Small intestine (tissue), 7 donors: ENCODE measurements around the gene GPATCH8. TPM values are rescaled to one million over a fixed set of nuclear protein-coding genes. Genes with fewer than 3 reads are reported as not detected.
A peak's percentile ranks its signal among the peaks of the same experiment; 100 is the strongest.

Source experiments
- DNase-seq, 2 donors: peaks; one replicate each; pipeline versions ENCODE4 v3.0.0 to v3.0.0-alpha.2; 2013
- FAIRE-seq: peaks from 2 replicates; lab custom pipeline; 2012; peaks lifted over from hg19 to GRCh38; lab: Jason Lieb, UNC
- H3K27ac ChIP-seq, 3 donors: one replicate each; pipeline ENCODE4 v1.5.1; 2013; ENCODE audit warnings: low read length in 2 of 3, mild to moderate bottlenecking in 2 of 3, control low read depth in 1 of 3, inconsistent platforms in 1 of 3, low read depth in 1 of 3, moderate library complexity in 1 of 3
- H3K27me3 ChIP-seq, 3 donors: one replicate each; pipeline ENCODE4 v1.6.1; 2013; ENCODE audit warnings: low read length in 3 of 3, inconsistent platforms in 1 of 3; ENCODE audit not compliant: control insufficient read depth in 3 of 3, insufficient read depth in 3 of 3
- H3K36me3 ChIP-seq, 3 donors: one replicate each; pipeline ENCODE4 v1.6.1; 2013; ENCODE audit warnings: low read length in 3 of 3, inconsistent platforms in 1 of 3, low read depth in 1 of 3, mild to moderate bottlenecking in 1 of 3, moderate library complexity in 1 of 3; ENCODE audit not compliant: control insufficient read depth in 3 of 3, insufficient read depth in 2 of 3
- H3K4me1 ChIP-seq, 3 donors: one replicate each; pipeline ENCODE4 v1.6.1; 2013; ENCODE audit warnings: low read length in 2 of 3, inconsistent platforms in 1 of 3, low read depth in 1 of 3, mild to moderate bottlenecking in 1 of 3, moderate library complexity in 1 of 3; ENCODE audit not compliant: control insufficient read depth in 3 of 3, insufficient read depth in 2 of 3
- H3K4me3 ChIP-seq, 3 donors: one replicate each; pipeline ENCODE4 v1.5.1; 2013; ENCODE audit warnings: low read length in 3 of 3, control low read depth in 1 of 3, inconsistent platforms in 1 of 3, low read depth in 1 of 3, mild to moderate bottlenecking in 1 of 3, moderate library complexity in 1 of 3
- H3K9me3 ChIP-seq, 2 donors: one replicate each; pipeline ENCODE4 v1.6.1; 2013; ENCODE audit warnings: low read depth in 1 of 2, low read length in 1 of 2; ENCODE audit not compliant: control insufficient read depth in 2 of 2, insufficient read depth in 1 of 2
- WGBS, 3 donors: extraction: QIAGEN DNeasy Blood & Tissue Kit; methylation state at CpG; one replicate each; pipeline ENCODE4 v1.1.7; 2013; 5-methylcytosine and 5-hydroxymethylcytosine counted together
- polyA plus RNA-seq, 4 donors: library from polyadenylated mRNA; stranded (reverse) in 3 of 4; unstranded in 1 of 4; fragments of 200-250 nt in 3 of 4; fragments of 120-200 nt in 1 of 4; gene quantifications; one replicate each; pipeline versions ENCODE4 v1.2.1 to v1.2.3, GENCODE V29; 2013
- donor health status: healthy with polysubstance abuse.
- donor health status: control.
- donor health status: control.
- donor health status: Bipolar disorder and iron deficiency.
- donor health status: healthy.

Gene GPATCH8
- polyA plus RNA-seq, 4 donors: 7.3 to 29.6 (median 10.7) TPM

DNA sequence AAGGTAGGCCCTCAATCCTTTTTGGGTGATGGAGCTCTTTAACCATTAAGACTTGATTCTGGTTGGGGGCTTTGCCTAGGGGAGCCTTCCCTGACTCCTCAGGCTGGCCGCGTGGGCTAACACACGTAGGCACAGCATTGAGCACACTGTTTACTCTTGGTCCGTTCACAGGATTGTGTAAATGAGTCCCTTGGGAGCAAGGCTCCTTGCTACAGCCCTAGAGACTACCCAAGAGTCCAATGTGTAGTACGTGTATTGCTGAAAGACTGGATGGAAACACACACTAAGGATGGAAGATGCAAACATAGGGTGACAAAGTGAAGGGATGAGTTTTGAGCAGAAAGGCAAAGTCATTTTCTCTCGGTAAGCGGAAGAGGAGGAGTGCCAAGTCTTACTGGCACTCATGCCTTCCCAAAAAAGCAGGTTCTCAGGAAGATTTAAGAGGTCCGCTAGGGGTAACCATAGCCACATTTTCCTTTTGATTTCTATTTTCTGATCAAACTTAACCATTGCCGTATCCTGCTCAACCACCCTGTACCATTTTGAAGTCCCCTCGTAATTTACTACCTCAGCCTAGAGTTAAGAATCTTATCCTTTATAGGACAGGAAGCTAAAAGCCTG, 112.8 kb downstream of the GPATCH8 start:
- 82 to 87% (median 83%) methylated on average over 10 of the region's 10 CpGs for WGBS, 3 donors
- H3K4me3 ChIP-seq: no peak overlapping the region
- H3K36me3 ChIP-seq: no peaks in the 10 kb centered on the region
- DNase-seq (no peak), FAIRE-seq (no peak)
- no peak overlapping the region for H3K27ac ChIP-seq
- H3K27me3 ChIP-seq: peaks cover 0 to 16% (median 2%) of the 10 kb centered on the region in 3 donors
- no peaks in the 10 kb centered on the region for H3K9me3 ChIP-seq
- peaks cover 0 to 11% (median 3%) of the 10 kb centered on the region in 3 donors for H3K4me1 ChIP-seq

DNA sequence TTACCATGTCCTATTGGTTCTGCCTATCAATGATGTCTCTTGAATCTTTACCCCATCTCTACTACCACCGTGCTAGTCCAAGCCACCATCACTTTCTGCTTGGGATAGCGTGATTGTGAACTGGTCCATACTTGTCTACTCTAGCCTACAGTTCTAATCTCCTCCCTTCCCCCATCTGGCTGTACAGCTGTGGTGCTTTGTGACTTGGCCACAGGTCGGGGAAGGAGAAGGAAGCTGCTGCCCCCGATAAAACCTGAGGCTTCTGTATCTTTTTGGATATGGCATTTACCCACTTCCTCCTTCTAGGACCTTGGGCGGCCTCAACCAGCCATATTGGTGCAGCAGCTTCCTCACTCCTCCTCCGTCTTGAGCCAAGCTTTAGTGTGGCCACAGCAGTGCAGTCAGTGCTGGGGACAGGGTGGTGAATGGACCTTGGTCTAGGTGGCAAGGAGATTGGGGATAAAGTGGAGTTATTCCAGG, 113.4 kb downstream of the GPATCH8 start:
- peaks cover 0 to 21% (median 2%) of the 10 kb centered on the region in 3 donors for H3K27me3 ChIP-seq
- no peak overlapping the region for H3K4me3 ChIP-seq
- FAIRE-seq (no peak), DNase-seq (no peak)
- 70 to 81% (median 71%) methylated on average over 6 of the region's 6 CpGs for WGBS, 3 donors
- no peak overlapping the region for H3K27ac ChIP-seq
- H3K4me1 ChIP-seq: peaks cover 0 to 15% (median 3%) of the 10 kb centered on the region in 3 donors
- H3K9me3 ChIP-seq: no peaks in the 10 kb centered on the region
- H3K36me3 ChIP-seq: no peaks in the 10 kb centered on the region

DNA sequence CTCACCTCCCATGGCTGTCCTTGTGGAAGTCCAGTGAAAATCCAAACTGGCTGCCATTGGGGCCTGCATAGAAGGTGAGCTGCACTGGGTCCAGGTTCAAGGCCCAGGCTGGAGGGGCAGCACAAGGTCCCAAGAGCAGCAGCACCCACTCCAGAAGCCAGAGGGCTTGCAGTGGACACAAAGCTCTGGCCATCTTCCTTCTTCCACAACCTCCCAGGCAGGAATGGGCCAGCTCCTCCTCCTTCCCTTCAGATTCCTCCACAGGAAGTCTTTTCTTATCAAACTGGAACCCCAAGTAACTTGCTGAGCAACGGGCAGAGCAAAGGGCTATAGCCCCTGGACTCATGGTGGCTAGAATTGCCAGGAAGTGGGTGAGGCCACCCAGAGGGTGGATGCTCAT, 113.9 kb downstream of the GPATCH8 start, which contains the start of gene ITGA2B:
Gene ITGA2B, minus strand, starts transcription at position 369 of the 400 bp plus-strand sequence. Its CDS starts 176 bp downstream, at position 193.
- DNase-seq: no peak
- peaks cover 0 to 26% (median 2%) of the 10 kb centered on the region in 3 donors for H3K27me3 ChIP-seq
- WGBS, 3 donors: 0 to 30% (median 9%) methylated on average over 1 of the region's 1 CpG

DNA sequence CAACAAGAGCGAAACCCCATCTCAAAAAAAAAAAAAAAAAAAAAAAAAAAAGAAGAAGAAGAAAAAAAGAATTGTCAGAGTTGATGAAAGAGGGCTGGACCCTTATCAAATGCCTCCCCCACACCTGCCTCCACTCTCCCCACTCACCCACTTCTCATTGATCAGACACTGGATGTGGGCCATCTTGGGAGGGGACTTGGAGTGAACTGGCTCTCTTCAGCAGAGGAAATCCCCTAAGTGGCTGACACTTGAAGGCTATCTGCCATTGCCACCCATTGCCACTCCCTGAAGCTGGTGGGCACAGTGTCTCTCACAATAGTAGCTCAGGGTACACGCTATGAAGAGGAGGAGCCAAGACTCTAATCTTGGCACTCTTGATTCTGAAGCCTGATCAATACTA, 115.4 kb downstream of the GPATCH8 start:
- Histone ChIP-seq H3K27me3 (peaks cover 2 to 41% (median 2%) of the 10 kb centered on the region in 3 donors), H3K4me3 (no peak overlapping the region), H3K4me1 (peaks cover 0 to 16% (median 3%) of the 10 kb centered on the region in 3 donors), H3K36me3 (no peaks in the 10 kb centered on the region), H3K27ac (no peak overlapping the region), H3K9me3 (no peaks in the 10 kb centered on the region)
- 73 to 85% (median 80%) methylated on average over 2 of the region's 2 CpGs for WGBS, 3 donors
- FAIRE-seq: no peak
- DNase-seq: no peak

More for the DNA sequence above, 113.9 kb downstream of the GPATCH8 start, which contains the start of gene ITGA2B:
- no peak within 1 kb of the TSS for H3K27ac ChIP-seq
- H3K36me3 ChIP-seq: no peaks in the 10 kb centered on the region
- no peaks in the 10 kb centered on the region for H3K9me3 ChIP-seq
- no peak for FAIRE-seq
- H3K4me1 ChIP-seq: peaks cover 0 to 20% (median 3%) of the 10 kb centered on the region in 3 donors
- no peak within 1 kb of the TSS for H3K4me3 ChIP-seq

DNA sequence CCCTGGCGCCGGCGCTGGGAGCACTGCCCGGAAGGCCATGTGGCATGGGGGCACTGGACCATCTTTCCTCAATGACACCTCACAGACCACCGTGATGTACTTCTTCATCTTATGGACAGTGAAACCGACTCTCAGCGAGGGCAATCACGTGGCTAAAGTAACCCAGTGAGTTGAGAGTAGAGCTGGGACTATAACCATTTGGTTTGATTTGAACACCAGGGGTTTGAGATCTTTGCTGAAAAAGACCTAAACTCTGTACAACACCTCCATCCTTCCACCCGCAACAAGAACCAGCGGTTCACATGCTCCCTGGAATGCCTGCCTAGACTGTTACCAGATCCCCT, 117.1 kb downstream of the GPATCH8 start:
- FAIRE-seq: no peak

DNA sequence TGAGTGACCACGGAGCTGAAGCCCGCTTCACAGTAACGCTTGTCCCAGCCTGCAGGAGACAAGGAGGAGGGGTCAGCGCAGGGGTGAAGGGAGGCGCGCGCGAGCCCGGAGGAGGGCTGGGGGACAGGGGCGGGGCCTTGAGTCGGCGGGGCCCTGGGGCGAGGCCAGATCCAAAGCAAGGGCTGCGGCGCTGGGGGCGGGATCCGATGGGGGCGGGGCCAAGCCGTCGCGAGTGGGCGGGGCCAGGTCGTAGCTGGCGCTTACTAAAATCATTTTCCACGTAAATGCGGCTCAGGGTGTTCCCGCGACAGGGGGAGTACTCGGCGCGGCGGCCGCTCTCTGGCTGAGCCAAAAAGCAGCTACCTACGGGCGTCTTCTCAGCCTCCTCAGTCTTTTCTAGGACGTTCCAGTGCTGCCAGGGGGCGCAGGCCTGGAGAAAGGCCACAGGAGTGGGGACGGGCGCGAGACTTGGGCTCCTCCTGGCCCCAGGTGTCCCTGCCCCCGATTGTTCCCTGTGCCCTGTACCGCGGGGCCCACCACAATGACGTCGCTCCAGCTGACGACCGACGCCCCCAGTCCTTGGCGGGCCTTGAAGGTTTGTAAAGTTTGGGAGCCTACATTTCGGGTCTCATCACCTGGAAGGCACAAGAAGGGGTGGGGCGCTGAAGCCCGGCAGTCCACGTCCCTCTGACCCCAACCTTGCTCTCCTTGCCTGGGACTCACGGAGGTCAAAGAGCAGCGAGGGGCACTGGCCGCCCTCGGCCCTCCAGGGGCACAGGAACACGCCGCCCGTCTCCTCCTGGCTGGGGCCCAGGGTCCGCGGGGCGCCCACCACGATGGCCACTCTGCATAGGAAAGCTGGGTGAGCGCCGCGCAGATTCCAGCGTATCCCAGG, 117.7 kb downstream of the GPATCH8 start:
- DNase-seq: peak; percentile 54 to 83
- no peak for FAIRE-seq
- Histone ChIP-seq H3K9me3 (no peaks in the 10 kb centered on the region), H3K27ac (no peak overlapping the region), H3K36me3 (no peaks in the 10 kb centered on the region), H3K4me1 (peaks cover 0 to 16% (median 3%) of the 10 kb centered on the region in 3 donors), H3K4me3 (peak overlapping the region in 2 of 3 donors; percentile 38 to 51), H3K27me3 (peaks cover 2 to 56% (median 2%) of the 10 kb centered on the region in 3 donors)
- 4 to 8% (median 6%) methylated on average over 52 to 68 of the region's 68 CpGs for WGBS, 3 donors

More for the DNA sequence above, 117.1 kb downstream of the GPATCH8 start:
- no peak for DNase-seq
- peaks cover 0 to 16% (median 3%) of the 10 kb centered on the region in 3 donors for H3K4me1 ChIP-seq
- 33 to 52% (median 37%) methylated on average over 10 of the region's 10 CpGs for WGBS, 3 donors
- H3K36me3 ChIP-seq: no peaks in the 10 kb centered on the region
- H3K9me3 ChIP-seq: no peaks in the 10 kb centered on the region
- no peak overlapping the region for H3K27ac ChIP-seq
- peak overlapping the region in 1 of 3 donors; percentile 51 for H3K4me3 ChIP-seq
- H3K27me3 ChIP-seq: peaks cover 2 to 51% (median 2%) of the 10 kb centered on the region in 3 donors

DNA sequence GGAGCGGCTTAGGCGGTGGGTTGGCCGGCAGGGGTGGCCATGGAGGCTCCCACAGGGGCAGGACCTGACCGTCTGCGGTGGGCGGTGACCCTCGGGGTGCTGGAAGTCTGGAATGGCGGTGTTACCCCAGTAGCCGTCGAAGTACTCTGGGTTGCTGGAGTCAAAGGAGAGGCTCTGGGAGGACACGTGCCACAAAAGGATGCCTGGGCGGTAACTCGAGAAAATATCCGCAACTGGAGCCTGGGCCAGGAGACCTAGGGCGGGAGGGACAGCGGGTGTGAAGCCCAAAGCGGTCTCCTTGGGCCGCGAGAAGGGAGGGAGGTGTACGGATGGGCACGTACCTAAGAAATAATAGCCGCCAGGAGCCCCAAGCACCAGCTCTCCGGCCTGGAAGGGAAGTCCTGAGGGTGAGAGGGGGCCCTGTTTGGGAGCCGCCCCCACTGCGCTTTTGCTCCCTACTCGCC, 118.4 kb downstream of the GPATCH8 start:
- WGBS, 3 donors: 3 to 7% (median 3%) methylated on average over 24 to 26 of the region's 26 CpGs
- no peak for DNase-seq

DNA sequence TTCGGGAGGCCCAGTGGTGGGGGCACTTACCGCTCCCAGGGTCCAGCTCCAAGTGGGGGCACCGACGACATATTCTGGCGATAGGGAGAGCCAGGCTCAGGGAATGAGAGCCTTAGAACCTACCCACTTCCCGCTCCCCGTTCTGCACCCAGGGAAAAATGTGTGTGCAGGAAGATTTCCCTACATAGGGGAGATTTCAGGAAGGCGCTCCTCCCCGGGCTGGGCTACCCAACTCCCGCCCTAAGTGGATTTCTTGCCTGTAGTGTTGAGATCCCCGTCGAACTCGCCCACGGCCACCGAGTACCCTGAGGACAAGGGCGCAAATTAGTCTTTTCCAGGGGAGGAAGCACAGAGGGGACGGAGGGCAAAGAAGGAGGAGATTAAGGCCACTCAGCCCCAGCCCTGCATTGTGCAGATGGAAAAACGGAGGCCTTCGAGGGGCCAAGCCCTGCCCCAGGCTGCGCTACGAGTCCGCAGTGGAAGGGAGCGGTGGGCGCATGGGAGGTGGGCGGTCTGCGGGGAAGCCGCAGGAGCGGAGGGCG, 118.9 kb downstream of the GPATCH8 start:
- DNase-seq: no peak
- no peak for FAIRE-seq
- H3K9me3 ChIP-seq: no peaks in the 10 kb centered on the region
- H3K4me3 ChIP-seq: peak overlapping the region in 1 of 3 donors; percentile 51
- WGBS, 3 donors: 15 to 25% (median 24%) methylated on average over 26 to 29 of the region's 29 CpGs
- no peak overlapping the region for H3K27ac ChIP-seq
- peaks cover 0 to 16% (median 3%) of the 10 kb centered on the region in 3 donors for H3K4me1 ChIP-seq
- no peaks in the 10 kb centered on the region for H3K36me3 ChIP-seq
- peaks cover 2 to 64% (median 2%) of the 10 kb centered on the region in 3 donors for H3K27me3 ChIP-seq

More for the DNA sequence above, 118.4 kb downstream of the GPATCH8 start:
- FAIRE-seq: no peak
- H3K27ac ChIP-seq: no peak overlapping the region
- H3K4me3 ChIP-seq: peak overlapping the region in 2 of 3 donors; percentile 38 to 51
- no peaks in the 10 kb centered on the region for H3K9me3 ChIP-seq
- no peaks in the 10 kb centered on the region for H3K36me3 ChIP-seq
- peaks cover 0 to 16% (median 3%) of the 10 kb centered on the region in 3 donors for H3K4me1 ChIP-seq
- H3K27me3 ChIP-seq: peaks cover 2 to 61% (median 2%) of the 10 kb centered on the region in 3 donors
